GM11168 (cell line): Measurements from ENCODE around the gene CPED1.
"Not testable (repeated sequence)": the region's sequence is repeated elsewhere in the genome, so short reads cannot be mapped to it uniquely, and the experiment has no call there.

Experiments
- in situ Hi-C: fragments of 300-500 bp; cut with MboI; formaldehyde crosslinking; loops from one replicate; pipeline ENCODE4 v1.12.0; 2022; ENCODE audit warnings: low sequenced_read_pairs; ENCODE audit not compliant: unreplicated experiment

CPED1 gene

GRCh38 chr7:121252523-121253235 is 264.2 kb downstream of the CPED1 start:
- in situ Hi-C loops, result not testable (repeated sequence)

GRCh38 chr7:121259826-121260225 is 271.3 kb downstream of the CPED1 start:
- in situ Hi-C loops, result no loop called here

- in situ Hi-C loops, result no loop called here
Measured at GRCh38 chr7:121261207-121261884, 272.8 kb downstream of the CPED1 start.

GRCh38 chr7:121262221-121262620 is 273.7 kb downstream of the CPED1 start:
- in situ Hi-C loops, result no loop called here

GRCh38 chr7:121262969-121263368 is 274.5 kb downstream of the CPED1 start:
- in situ Hi-C loops, result no loop called here

GRCh38 chr7:121266307-121266894 is 277.9 kb downstream of the CPED1 start:
- in situ Hi-C loops, result no loop called here

- in situ Hi-C loops, result no loop called here
Measured at GRCh38 chr7:121267612-121268011, 279.1 kb downstream of the CPED1 start.

GRCh38 chr7:121269798-121270197 is 281.3 kb downstream of the CPED1 start:
- in situ Hi-C loops, result no loop called here

GRCh38 chr7:121271098-121271497 is 282.6 kb downstream of the CPED1 start:
- in situ Hi-C loops, result no loop called here

GRCh38 chr7:121271916-121272315 is 283.4 kb downstream of the CPED1 start:
- in situ Hi-C loops, result no loop called here

- in situ Hi-C loops, result no loop called here
Measured at GRCh38 chr7:121272676-121273075, 284.2 kb downstream of the CPED1 start.

- in situ Hi-C loops, result no loop called here
Measured at GRCh38 chr7:121273467-121274167, 285.1 kb downstream of the CPED1 start.

- in situ Hi-C loops, result no loop called here
Measured at GRCh38 chr7:121274467-121274866, 286.0 kb downstream of the CPED1 start.

GRCh38 chr7:121275204-121275603 is 286.7 kb downstream of the CPED1 start:
- in situ Hi-C loops, result no loop called here

GRCh38 chr7:121276313-121276712 is 287.8 kb downstream of the CPED1 start:
- in situ Hi-C loops, result no loop called here

GRCh38 chr7:121278120-121279021 is 289.9 kb downstream of the CPED1 start:
- in situ Hi-C loops, result no loop called here

GRCh38 chr7:121279060-121279620 is 290.6 kb downstream of the CPED1 start:
- in situ Hi-C loops, result no loop called here

- in situ Hi-C loops, result no loop called here
Measured at GRCh38 chr7:121279822-121280221, 291.3 kb downstream of the CPED1 start.

GRCh38 chr7:121280656-121281055 is 292.1 kb downstream of the CPED1 start:
- in situ Hi-C loops, result no loop called here

- in situ Hi-C loops, result no loop called here
Measured at GRCh38 chr7:121282129-121282528, 293.6 kb downstream of the CPED1 start.
